Tibial nerve (tissue), 4 donors: ENCODE data around the gene OR2T12. TPM values are rescaled to one million over a fixed set of nuclear protein-coding genes. Genes with fewer than 3 reads are reported as not detected.
"Not testable (repeated sequence)": the region's sequence is repeated elsewhere in the genome, so short reads cannot be mapped to it uniquely, and the experiment has no call there.

ENCODE experiments used
- DNase-seq, 2 donors: peaks; one replicate each; pipeline ENCODE4 v3.0.0-alpha.2; 2019; ENCODE audit warnings: low spot score in 2 of 2
- H3K27ac ChIP-seq, 4 donors: fragments of 200-600 bp; sonication (generic) in 3 of 4; one replicate each; pipeline ENCODE4 v1.5.1; 2017 to 2019; ENCODE audit warnings: mild to moderate bottlenecking in 1 of 4
- H3K27me3 ChIP-seq, 2 donors: fragments of 200-600 bp; sonication (generic) in 1 of 2; one replicate each; pipeline versions ENCODE4 v1.5.1 to v1.6.0; 2017 to 2019
- H3K36me3 ChIP-seq, 3 donors: fragments of 200-600 bp; sonication (generic); one replicate each; pipeline ENCODE4 v1.5.1; 2018 to 2019
- H3K4me1 ChIP-seq, 4 donors: fragments of 200-600 bp; sonication (generic) in 3 of 4; one replicate each; pipeline ENCODE4 v1.5.1; 2017 to 2019
- H3K4me3 ChIP-seq, 4 donors: fragments of 200-600 bp; sonication (generic) in 3 of 4; one replicate each; pipeline ENCODE4 v1.5.1; 2017 to 2019; ENCODE audit warnings: mild to moderate bottlenecking in 1 of 4, moderate library complexity in 1 of 4
- H3K9me3 ChIP-seq, 4 donors: fragments of 200-600 bp; sonication (generic) in 3 of 4; one replicate each; pipeline ENCODE4 v1.5.1; 2017 to 2019
- CTCF ChIP-seq, 5 experiments: fragments of 200-600 bp in 3 of 5; fragments of 450-650 bp in 2 of 5; sonication (generic) in 3 of 5; IDR thresholded peaks; one replicate each; pipeline ENCODE4 v1.5.1; 2016 to 2019; ENCODE audit warnings: antibody characterized with exemption in 5 of 5, mild to moderate bottlenecking in 3 of 5, moderate library complexity in 2 of 5
- EP300 ChIP-seq, 2 donors: sonication (generic); formaldehyde crosslinking; IDR thresholded peaks; one replicate each; pipeline ENCODE4 v1.6.1; 2017; ENCODE audit warnings: antibody characterized with exemption in 2 of 2, mild to moderate bottlenecking in 1 of 2
- POLR2A ChIP-seq, 2 donors: fragments of 450-650 bp; IDR thresholded peaks; one replicate each; pipeline ENCODE4 v1.6.1; 2017; ENCODE audit warnings: antibody characterized with exemption in 2 of 2, mild to moderate bottlenecking in 2 of 2, moderate library complexity in 2 of 2
- WGBS, 2 donors: methylation state at CpG; one replicate each; pipeline ENCODE4 v1.1.5; 2018; 5-methylcytosine and 5-hydroxymethylcytosine counted together
- total RNA-seq, 4 donors: library from RNA; depleted of rRNA; stranded (reverse); fragments of >200 nt; gene quantifications; one replicate each; pipeline ENCODE4 v1.1.0, GENCODE V29; 2016

The OR2T12 gene
- not detected for total RNA-seq

GRCh38 chr1:248303324-248303723 is at the start of gene OR2T12:
Gene OR2T12 (minus strand): TSS chr1:248303424. CDS start chr1:248295578, 7,846 bp downstream.
- no peaks in the 10 kb centered on the region for H3K36me3 ChIP-seq
- H3K27me3 ChIP-seq: no peaks in the 10 kb centered on the region
- H3K4me1 ChIP-seq: no peaks in the 10 kb centered on the region
- 92 to 93% methylated on average over 1 of the region's 1 CpG for WGBS, 2 donors
- no peaks in the 10 kb centered on the region for H3K9me3 ChIP-seq
- no peak for DNase-seq
- no peak within 1 kb of the TSS for H3K27ac ChIP-seq
- TF ChIP-seq EP300 (IDR thresholded peaks at IDR 0.05) (no peak), CTCF (IDR thresholded peaks at IDR 0.05) (no peak), POLR2A (IDR thresholded peaks at IDR 0.05) (no peak)
- H3K4me3 ChIP-seq: no peak within 1 kb of the TSS

- no peak for DNase-seq
- H3K9me3 ChIP-seq: no peaks in the 10 kb centered on the region
- no peak for TF ChIP-seq POLR2A (IDR thresholded peaks at IDR 0.05)
- no peak for TF ChIP-seq EP300 (IDR thresholded peaks at IDR 0.05)
- no peak for TF ChIP-seq CTCF (IDR thresholded peaks at IDR 0.05)
- WGBS, 2 donors: 67 to 76% methylated on average over 4 of the region's 4 CpGs
- H3K4me3 ChIP-seq: no peak within 1 kb of the TSS
- no peaks in the 10 kb centered on the region for H3K4me1 ChIP-seq
- no peak within 1 kb of the TSS for H3K27ac ChIP-seq
- H3K27me3 ChIP-seq: no peaks in the 10 kb centered on the region
- H3K36me3 ChIP-seq: no peaks in the 10 kb centered on the region
Observed at GRCh38 chr1:248348475-248348874, 45.3 kb upstream of the OR2T12 start, which contains the start of gene OR14C36. Gene OR14C36 (plus strand): TSS chr1:248348775. CDS start chr1:248348775, 0 bp downstream.

- H3K9me3 ChIP-seq: no peaks in the 10 kb centered on the region
- no peak overlapping the region for H3K4me3 ChIP-seq
- H3K36me3 ChIP-seq: no peaks in the 10 kb centered on the region
- no peak for TF ChIP-seq POLR2A (IDR thresholded peaks at IDR 0.05)
- no peak for TF ChIP-seq CTCF (IDR thresholded peaks at IDR 0.05)
- TF ChIP-seq EP300 (IDR thresholded peaks at IDR 0.05): no peak
- DNase-seq: no peak
- H3K27me3 ChIP-seq: no peaks in the 10 kb centered on the region
- 55 to 64% methylated on average over 3 of the region's 3 CpGs for WGBS, 2 donors
- H3K4me1 ChIP-seq: no peaks in the 10 kb centered on the region
- no peak overlapping the region for H3K27ac ChIP-seq
Observed at GRCh38 chr1:248343451-248343850, 40.2 kb upstream of the OR2T12 start.

- no peaks in the 10 kb centered on the region for H3K36me3 ChIP-seq
- no peak within 1 kb of the TSS for H3K4me3 ChIP-seq
- no peaks in the 10 kb centered on the region for H3K27me3 ChIP-seq
- 94 to 100% methylated on average over 1 of the region's 1 CpG for WGBS, 2 donors
- no peak within 1 kb of the TSS for H3K27ac ChIP-seq
- TF ChIP-seq CTCF (IDR thresholded peaks at IDR 0.05) (no peak), POLR2A (IDR thresholded peaks at IDR 0.05) (no peak), EP300 (IDR thresholded peaks at IDR 0.05) (no peak)
- no peak for DNase-seq
- no peaks in the 10 kb centered on the region for H3K9me3 ChIP-seq
- no peaks in the 10 kb centered on the region for H3K4me1 ChIP-seq
Observed at GRCh38 chr1:248324468-248324867, 21.2 kb upstream of the OR2T12 start, which contains the start of gene OR2M7. Gene OR2M7 (minus strand): TSS chr1:248324568. CDS start chr1:248324568, 0 bp downstream.

- Histone ChIP-seq H3K27ac (no peak overlapping the region), H3K4me3 (no peak overlapping the region), H3K4me1 (no peaks in the 10 kb centered on the region), H3K36me3 (no peaks in the 10 kb centered on the region), H3K9me3 (peaks cover 0 to 17% (median 0%) of the 10 kb centered on the region in 4 donors), H3K27me3 (no peaks in the 10 kb centered on the region)
- TF ChIP-seq CTCF (IDR thresholded peaks at IDR 0.05): no peak
- no peak for TF ChIP-seq POLR2A (IDR thresholded peaks at IDR 0.05)
- TF ChIP-seq EP300 (IDR thresholded peaks at IDR 0.05): no peak
- no peak for DNase-seq
- WGBS, 2 donors: 90 to 92% methylated on average over 10 of the region's 11 CpGs
Observed at GRCh38 chr1:248316796-248317195, 13.6 kb upstream of the OR2T12 start.

GRCh38 chr1:248306740-248307139 is 3.5 kb upstream of the OR2T12 start:
- DNase-seq, H3K4me3 ChIP-seq, H3K27ac ChIP-seq, H3K27me3 ChIP-seq, H3K9me3 ChIP-seq, H3K4me1 ChIP-seq, H3K36me3 ChIP-seq: not testable (repeated sequence)
- WGBS, 2 donors: 78 to 93% methylated on average over 9 to 12 of the region's 15 CpGs
